RKO (cell line): ENCODE measurements around the gene NPIPB8.
A peak's percentile ranks its signal among the peaks of the same experiment; 100 is the strongest.
"Not testable (repeated sequence)": the region's sequence is repeated elsewhere in the genome, so short reads cannot be mapped to it uniquely, and the experiment has no call there.

Source experiments
- DNase-seq: peaks from one replicate; pipeline ENCODE4 v3.0.0-alpha.2; 2016; ENCODE audit warnings: low spot score

The NPIPB8 gene

GRCh38 chr16:28607116-28607623 lies 30.7 kb upstream of the NPIPB8 start:
- no peak for DNase-seq

GRCh38 chr16:28607681-28608495 lies 30.0 kb upstream of the NPIPB8 start:
- DNase-seq: not testable (repeated sequence)

DNA sequence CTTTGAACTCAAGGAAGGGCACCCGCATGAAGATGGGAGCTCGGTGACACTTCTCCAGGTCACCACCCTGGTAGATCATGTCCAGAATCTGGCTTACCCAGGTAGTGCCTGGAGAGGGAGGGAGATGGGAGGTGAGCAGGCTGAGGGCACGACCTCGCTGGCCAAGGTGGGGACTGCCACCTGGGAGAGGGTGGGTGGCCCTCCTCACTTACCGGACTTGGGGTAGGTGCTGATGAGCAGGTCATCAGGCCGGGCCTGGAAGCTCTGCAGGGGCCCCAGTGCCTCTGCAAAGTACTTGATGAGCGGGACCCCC lies 29.4 kb upstream of the NPIPB8 start:
- not testable (repeated sequence) for DNase-seq

DNA sequence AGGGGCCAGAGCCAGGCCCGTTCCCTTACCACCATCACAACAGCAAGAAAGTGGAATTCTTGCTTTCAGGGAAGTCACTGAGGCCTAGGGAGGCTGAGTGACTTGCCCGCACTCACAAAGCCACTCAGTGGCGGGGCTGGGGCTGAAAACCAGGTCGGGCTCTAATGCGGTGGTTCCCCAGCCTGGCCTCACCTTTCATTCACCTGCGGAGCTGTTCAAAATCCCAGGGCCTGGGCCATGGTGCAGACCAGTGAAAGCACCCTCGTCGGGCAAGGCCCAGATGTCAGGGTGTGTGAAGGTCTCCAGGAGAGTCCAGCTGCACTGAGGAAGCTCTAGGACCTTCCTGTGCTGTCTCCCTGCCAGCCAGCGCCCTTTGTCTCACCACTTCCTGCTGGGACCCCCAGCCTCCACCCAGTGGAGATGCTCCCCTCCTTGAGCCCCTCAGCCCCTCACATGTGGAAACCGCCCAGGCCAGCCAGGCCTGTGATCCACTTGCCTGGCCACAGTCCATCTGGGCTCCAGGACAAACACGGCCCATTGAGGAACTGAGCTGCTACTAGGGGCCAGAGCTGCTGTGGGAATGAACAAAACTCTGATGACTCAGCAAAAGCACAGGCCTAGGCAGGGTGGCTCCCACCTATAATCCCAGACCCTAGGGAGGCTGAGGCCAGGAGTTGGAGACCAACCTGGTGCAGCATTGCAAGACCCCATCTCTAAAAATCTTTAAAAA lies 28.8 kb upstream of the NPIPB8 start:
- DNase-seq: not testable (repeated sequence)

- no peak for DNase-seq
These were observed 28.0 kb upstream of the NPIPB8 start, which contains the start of gene SULT1A1 for GRCh38 chr16:28609631-28610594. SULT1A1 (minus strand) TSS chr16:28610044; CDS start chr16:28608855, 1,189 bp downstream.

DNA sequence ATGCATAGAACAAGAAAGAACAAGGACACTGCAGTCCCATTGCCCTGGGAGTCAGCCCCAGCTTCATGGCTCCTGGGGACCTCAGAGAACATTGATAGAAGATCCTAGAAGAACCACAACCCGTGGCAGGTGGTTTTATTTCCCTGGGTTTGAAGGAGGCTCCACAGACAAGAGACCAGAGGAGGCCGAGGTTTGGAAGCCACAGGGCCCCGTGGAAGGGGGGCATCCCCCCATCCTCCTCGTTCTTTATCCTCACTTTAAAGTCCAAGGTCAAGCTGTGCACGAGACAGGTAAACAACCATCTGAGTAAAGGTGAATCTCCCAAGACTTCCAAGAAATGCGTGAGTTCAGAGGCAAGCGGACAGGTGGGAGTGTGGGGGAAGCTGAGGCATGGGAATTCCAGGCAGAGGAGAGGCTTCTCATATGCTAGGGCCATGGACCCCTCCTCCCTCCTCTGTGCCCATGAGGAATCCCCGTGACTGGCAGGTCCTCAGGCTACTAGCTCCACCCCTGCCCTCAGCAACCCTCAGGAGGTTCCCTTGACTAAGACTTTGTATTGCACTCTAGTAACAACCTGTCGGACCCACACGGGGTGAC lies 27.2 kb upstream of the NPIPB8 start:
- no peak for DNase-seq

- not testable (repeated sequence) for DNase-seq
These were observed 25.2 kb upstream of the NPIPB8 start for GRCh38 chr16:28612359-28613280.

GRCh38 chr16:28613912-28614311 lies 24.0 kb upstream of the NPIPB8 start:
- DNase-seq: not testable (repeated sequence)

- DNase-seq: not testable (repeated sequence)
These were observed 23.3 kb upstream of the NPIPB8 start for GRCh38 chr16:28614561-28614960.

GRCh38 chr16:28615486-28616223 lies 22.2 kb upstream of the NPIPB8 start:
- peak; percentile 38 for DNase-seq

GRCh38 chr16:28616224-28616577 lies 21.7 kb upstream of the NPIPB8 start:
- not testable (repeated sequence) for DNase-seq

GRCh38 chr16:28616636-28617035 lies 21.2 kb upstream of the NPIPB8 start:
- no peak for DNase-seq

GRCh38 chr16:28617874-28618273 lies 20.0 kb upstream of the NPIPB8 start:
- no peak for DNase-seq

- DNase-seq: not testable (repeated sequence)
These were observed 17.5 kb upstream of the NPIPB8 start for GRCh38 chr16:28620316-28620715.

DNA sequence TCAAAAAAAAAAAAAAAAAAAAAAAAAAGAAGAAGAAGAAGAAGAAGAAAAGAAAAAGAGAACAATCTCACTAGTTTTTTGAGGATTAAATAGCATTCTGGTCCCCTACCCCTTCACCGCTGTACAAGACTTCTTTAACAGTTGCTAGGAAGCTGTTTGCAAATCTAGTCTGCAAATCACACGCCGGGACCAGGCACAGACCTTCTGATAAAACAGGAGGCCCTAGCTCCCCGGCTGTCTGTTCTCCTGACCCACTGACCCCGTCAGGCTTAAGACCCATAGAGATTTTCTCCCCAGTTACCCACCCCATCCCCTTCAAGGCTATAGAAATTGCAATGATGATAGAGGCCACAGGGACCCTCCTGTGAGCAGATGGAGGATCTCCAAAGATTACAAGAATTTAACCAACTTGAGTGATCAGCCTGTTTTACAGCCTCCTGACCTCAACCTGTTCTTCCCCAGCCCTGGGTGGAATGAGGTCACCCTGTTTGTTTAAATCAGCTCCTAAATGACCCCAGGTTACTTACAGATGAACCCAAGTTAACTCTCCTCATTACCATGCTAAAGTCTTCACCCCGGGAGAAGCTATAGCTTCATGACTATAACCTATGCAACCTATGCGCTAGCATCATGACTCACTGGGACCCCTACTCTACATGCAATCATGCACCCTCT lies 16.2 kb upstream of the NPIPB8 start:
- DNase-seq: no peak

GRCh38 chr16:28622532-28623171 lies 15.2 kb upstream of the NPIPB8 start:
- peak; percentile 14 for DNase-seq

DNA sequence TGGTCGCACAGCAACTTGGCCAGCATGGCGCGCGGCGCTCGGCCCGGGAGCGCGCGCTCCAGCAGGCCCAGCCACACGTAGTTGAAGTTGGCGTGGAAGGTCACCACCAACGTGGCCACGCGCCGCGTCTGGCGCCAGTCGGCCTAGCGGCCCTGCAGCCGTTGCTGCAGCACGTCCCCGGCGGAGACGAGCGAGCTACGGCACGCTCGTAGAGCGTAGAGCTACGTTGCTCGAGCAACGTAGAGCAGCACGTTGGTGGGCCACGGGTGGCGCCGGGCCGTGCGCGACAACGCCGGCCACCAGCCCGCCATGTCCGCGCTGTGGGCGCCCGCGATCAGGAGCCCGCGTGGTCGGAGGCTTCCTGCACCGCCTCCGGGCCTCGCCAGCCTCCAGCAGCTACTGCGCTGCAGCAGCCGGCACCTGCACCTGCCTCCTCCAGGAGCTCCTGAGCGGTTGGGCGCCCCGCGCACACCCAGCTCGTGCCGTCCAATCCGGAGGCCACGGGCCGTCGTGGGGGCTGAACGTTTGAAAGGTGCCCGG lies 14.6 kb upstream of the NPIPB8 start:
- peak; percentile 69 for DNase-seq

DNA sequence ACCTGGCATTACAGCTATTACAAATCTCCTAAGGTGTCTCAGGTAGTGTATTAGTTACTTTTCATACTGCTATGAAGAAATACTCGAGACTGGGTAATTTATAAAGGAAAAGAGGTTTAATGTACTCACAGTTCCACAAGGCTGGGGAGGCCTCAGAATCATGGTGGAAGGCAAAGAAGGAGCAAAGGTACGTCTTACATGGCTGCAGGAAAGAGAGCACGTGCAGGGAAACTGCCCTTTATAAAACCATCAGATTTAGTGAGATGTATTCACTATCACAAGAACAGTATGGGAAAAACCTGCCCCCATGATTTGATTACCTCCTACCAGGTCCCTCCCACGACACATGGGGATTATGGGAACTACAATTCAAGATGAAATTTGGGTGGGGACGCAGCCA lies 7.0 kb upstream of the NPIPB8 start:
- DNase-seq: not testable (repeated sequence)
